ENCODE data around the gene DOCK2.

- TF ChIP-seq CTCF (IDR thresholded peaks at IDR 0.05) (no peak), POLR2A (IDR thresholded peaks at IDR 0.05) (no peak), POLR2AphosphoS5 (IDR thresholded peaks at IDR 0.05) (no peak), EP300 (IDR thresholded peaks at IDR 0.05) (no peak)
Measured at GRCh38 chr5:170104710-170105109, 467.6 kb downstream of the DOCK2 start.

All from upper lobe of left lung (tissue), 4 donors.